ENCODE measurements around the gene CES2. TPM values are rescaled to one million over a fixed set of nuclear protein-coding genes. Genes with fewer than 3 reads are reported as not detected.

CES2 gene
- total and polyA plus RNA-seq, 8 donors: 16.9 to 893 (median 37.8) TPM

- peak overlapping the region; percentile 9 to 88 (median 59) for H3K27ac ChIP-seq
- 57 to 71% (median 60%) methylated on average over 11 of the region's 11 CpGs for WGBS, 5 donors
- TF ChIP-seq POLR2AphosphoS5 (IDR thresholded peaks at IDR 0.05): peak in 1 of 3 donors; percentile 23
- no peak for TF ChIP-seq POLR2A (IDR thresholded peaks at IDR 0.05)
Observed at GRCh38 chr16:66905633-66906539, 29.4 kb upstream of the CES2 start.

GRCh38 chr16:66906916-66907836, 28.1 kb upstream of the CES2 start:
- H3K4me1 ChIP-seq: peaks cover 26 to 44% (median 33%) of the 10 kb centered on the region in 4 donors
- H3K9me3 ChIP-seq: no peaks in the 10 kb centered on the region
- H3K27ac ChIP-seq: peak overlapping the region in 2 of 5 donors; percentile 67 to 88
- intact Hi-C loops (cut with DNase I; ENCODE audit: low total_unique reads): no loop called here
- 51 to 76% (median 65%) methylated on average over 3 to 7 of the region's 7 CpGs for WGBS, 5 donors
- no peaks in the 10 kb centered on the region for H3K36me3 ChIP-seq
- no peak overlapping the region for H3K4me3 ChIP-seq
- DNase-seq: no peak
- no peaks in the 10 kb centered on the region for H3K27me3 ChIP-seq
- TF ChIP-seq POLR2AphosphoS5 (IDR thresholded peaks at IDR 0.05) (no peak), POLR2A (IDR thresholded peaks at IDR 0.05) (no peak), CTCF (IDR thresholded peaks at IDR 0.05) (no peak), EP300 (IDR thresholded peaks at IDR 0.05) (no peak)

More at GRCh38 chr16:66905633-66906539, 29.4 kb upstream of the CES2 start:
- no peak overlapping the region for H3K4me3 ChIP-seq
- intact Hi-C loops (cut with DNase I; ENCODE audit: low total_unique reads): no loop called here
- peak; percentile 86 to 95 for DNase-seq
- H3K27me3 ChIP-seq: no peaks in the 10 kb centered on the region
- peaks cover 33 to 57% (median 43%) of the 10 kb centered on the region in 4 donors for H3K4me1 ChIP-seq
- H3K36me3 ChIP-seq: no peaks in the 10 kb centered on the region
- no peaks in the 10 kb centered on the region for H3K9me3 ChIP-seq

GRCh38 chr16:66908116-66908515, 27.2 kb upstream of the CES2 start:
- no peak for TF ChIP-seq POLR2AphosphoS5 (IDR thresholded peaks at IDR 0.05)
- no peak for TF ChIP-seq CTCF (IDR thresholded peaks at IDR 0.05)
- TF ChIP-seq POLR2A (IDR thresholded peaks at IDR 0.05): no peak
- no peak for TF ChIP-seq EP300 (IDR thresholded peaks at IDR 0.05)
- intact Hi-C loops (cut with DNase I; ENCODE audit: low total_unique reads): no loop called here
- WGBS, 5 donors: 91 to 100% (median 91%) methylated on average over 3 of the region's 3 CpGs

GRCh38 chr16:66908762-66909559, 26.4 kb upstream of the CES2 start:
- Histone ChIP-seq H3K9me3 (no peaks in the 10 kb centered on the region), H3K27me3 (no peaks in the 10 kb centered on the region), H3K4me1 (peaks cover 19 to 26% (median 21%) of the 10 kb centered on the region in 4 donors), H3K4me3 (no peak overlapping the region), H3K27ac (no peak overlapping the region), H3K36me3 (no peaks in the 10 kb centered on the region)
- WGBS, 5 donors: 89 to 94% (median 90%) methylated on average over 14 of the region's 14 CpGs
- TF ChIP-seq EP300 (IDR thresholded peaks at IDR 0.05) (no peak), POLR2A (IDR thresholded peaks at IDR 0.05) (no peak), CTCF (IDR thresholded peaks at IDR 0.05) (no peak), POLR2AphosphoS5 (IDR thresholded peaks at IDR 0.05) (no peak)
- DNase-seq: no peak
- intact Hi-C loops (cut with DNase I; ENCODE audit: low total_unique reads): no loop called here

More at GRCh38 chr16:66908116-66908515, 27.2 kb upstream of the CES2 start:
- Histone ChIP-seq H3K4me3 (no peak overlapping the region), H3K27me3 (no peaks in the 10 kb centered on the region), H3K4me1 (peaks cover 25 to 35% (median 29%) of the 10 kb centered on the region in 4 donors), H3K27ac (no peak overlapping the region), H3K9me3 (no peaks in the 10 kb centered on the region), H3K36me3 (no peaks in the 10 kb centered on the region)
- no peak for DNase-seq

Data from stomach (tissue), 9 donors.